Ovary (tissue), 9 donors: ENCODE measurements around the gene SMAP1. TPM values are rescaled to one million over a fixed set of nuclear protein-coding genes. Genes with fewer than 3 reads are reported as not detected.

Experiments
- DNase-seq, 5 donors: peaks; one replicate each; pipeline ENCODE4 v3.0.0-alpha.2; 2019 to 2020
- H3K27ac ChIP-seq, 2 donors: fragments of 200-600 bp; one replicate each; pipeline versions ENCODE4 v1.5.1 to v1.8.0; 2019 to 2022
- H3K27me3 ChIP-seq: fragments of 200-600 bp; one replicate; pipeline ENCODE4 v1.8.0; 2022
- H3K36me3 ChIP-seq: fragments of 200-600 bp; sonication (generic); one replicate; pipeline ENCODE4 v1.5.1; 2019
- H3K4me1 ChIP-seq: one replicate; pipeline ENCODE4 v1.8.1; 2013; ENCODE audit warnings: mild to moderate bottlenecking, moderate library complexity; ENCODE audit not compliant: insufficient read depth
- H3K4me3 ChIP-seq: fragments of 200-600 bp; sonication (generic); one replicate; pipeline ENCODE4 v1.5.1; 2017
- H3K9me3 ChIP-seq, 2 donors: fragments of 200-600 bp in 1 of 2; sonication (generic) in 1 of 2; one replicate each; pipeline versions ENCODE4 v1.5.1 to v1.8.1; 2013 to 2019; ENCODE audit warnings: mild to moderate bottlenecking in 1 of 2, moderate library complexity in 1 of 2
- CTCF ChIP-seq, 3 donors: fragments of 450-650 bp in 2 of 3; fragments of 200-600 bp in 1 of 3; IDR thresholded peaks; one replicate each; pipeline versions ENCODE4 v1.5.1 to v1.8.0; 2016 to 2022; ENCODE audit warnings: antibody characterized with exemption in 3 of 3, mild to moderate bottlenecking in 1 of 3
- EP300 ChIP-seq: sonication (generic); formaldehyde crosslinking; IDR thresholded peaks from one replicate; pipeline ENCODE4 v1.6.1; 2017; ENCODE audit warnings: antibody characterized with exemption
- POLR2A ChIP-seq: fragments of 450-650 bp; IDR thresholded peaks from one replicate; pipeline ENCODE4 v1.6.1; 2017; ENCODE audit warnings: antibody characterized with exemption, mild to moderate bottlenecking, moderate library complexity
- WGBS, 3 donors: extraction: QIAGEN DNeasy Blood & Tissue Kit in 1 of 3; methylation state at CpG; one replicate each; pipeline versions ENCODE4 v1.1.5 to v1.1.7; 2013 to 2017; 5-methylcytosine and 5-hydroxymethylcytosine counted together
- intact Hi-C, 4 donors: fragments of 100-400 bp; cut with DNase I; formaldehyde crosslinking; loops; one replicate each; pipeline versions ENCODE4 v1.11.0 to v1.15.1; 2022 to 2023
- polyA plus RNA-seq, 2 donors: library from polyadenylated mRNA; stranded (reverse); fragments of 200-250 nt in 1 of 2; fragments of 350-450 nt in 1 of 2; fragmentation: Illumina TruSeq in 1 of 2; extraction: RNeasy Lipid Tissue Mini Kit (QIAGEN cat#74804) in 1 of 2; gene quantifications; one replicate each; pipeline ENCODE4 v1.2.3, GENCODE V29; 2013 to 2014
- total RNA-seq, 7 donors: library from RNA; depleted of rRNA in 2 of 7; stranded (reverse); fragments of >200 nt in 2 of 7; fragmentation: NEBNext Ultra II Directional in 3 of 7; extraction: Animal tissue kit (Norgen Biotek cat#: 25700) in 3 of 7; gene quantifications; one replicate each; pipeline versions ENCODE4 v1.1.0 to v1.2.4, GENCODE V29; 2016 to 2023
- donor health status: DM: no; HTN: no; CAD: no; lungs with moderate emphysema.
- donor health status: DM: no; HTN: no; CAD: no.
- donor health status: Bipolar disorder and iron deficiency.
- donor health status: DM: yes; HTN: yes; CAD: no.
- donor health status: DM: no; HTN: no; CAD: no.
- donor health status: DM: yes; HTN: yes; CAD: no.

SMAP1 gene
- total and polyA plus RNA-seq, 9 donors = 10.8 to 34.1 (median 18.6) TPM

- Histone ChIP-seq H3K4me1 (no peaks in the 10 kb centered on the region), H3K36me3 (no peaks in the 10 kb centered on the region), H3K4me3 (no peak overlapping the region), H3K27ac (no peak overlapping the region), H3K27me3 (no peaks in the 10 kb centered on the region), H3K9me3 (no peaks in the 10 kb centered on the region)
- intact Hi-C loops = loop anchor here in 1 of 4 donors (10.0 kb wide), 1 partner anchor 184 kb away; no protein-coding TSS in a partner anchor
- 78 to 88% (median 80%) methylated on average over 10 of the region's 10 CpGs for WGBS, 3 donors
- TF ChIP-seq EP300 (no peak), CTCF (IDR thresholded peaks at IDR 0.05) (no peak), POLR2A (no peak)
- DNase-seq = no peak
These were observed 33.5 kb downstream of the SMAP1 start for GRCh38 chr6:70700922-70701876.

- Histone ChIP-seq H3K27me3 (no peaks in the 10 kb centered on the region), H3K36me3 (no peaks in the 10 kb centered on the region), H3K9me3 (no peaks in the 10 kb centered on the region), H3K4me3 (no peak overlapping the region), H3K27ac (no peak overlapping the region), H3K4me1 (no peaks in the 10 kb centered on the region)
- intact Hi-C loops = loop anchor here in 3 of 4 donors (5.0 to 10.0 kb wide), 4 partner anchors 177 to 252 kb away; partner anchors contain the start of gene B3GAT2 (in 1 of the 3)
- WGBS, 3 donors = 89 to 93% (median 93%) methylated on average over 2 of the region's 2 CpGs
- TF ChIP-seq CTCF (IDR thresholded peaks at IDR 0.05) (no peak), POLR2A (no peak), EP300 (no peak)
- no peak for DNase-seq
These were observed 38.1 kb downstream of the SMAP1 start for GRCh38 chr6:70705772-70706171.

GRCh38 chr6:70706491-70707123 is 38.9 kb downstream of the SMAP1 start:
- Histone ChIP-seq H3K4me1 (no peaks in the 10 kb centered on the region), H3K27ac (no peak overlapping the region), H3K27me3 (no peaks in the 10 kb centered on the region), H3K4me3 (no peak overlapping the region), H3K36me3 (no peaks in the 10 kb centered on the region), H3K9me3 (no peaks in the 10 kb centered on the region)
- TF ChIP-seq POLR2A = no peak
- TF ChIP-seq CTCF (IDR thresholded peaks at IDR 0.05) = peak in 2 of 3 donors; percentile 29 to 42
- no peak for TF ChIP-seq EP300
- intact Hi-C loops = loop anchor here in 3 of 4 donors (5.0 to 10.0 kb wide), 4 partner anchors 176 to 251 kb away; partner anchors contain the start of gene B3GAT2 (in 1 of the 3)
- 0 to 2% (median 0%) methylated on average over 3 of the region's 3 CpGs for WGBS, 3 donors
- DNase-seq = no peak

- H3K27me3 ChIP-seq = no peaks in the 10 kb centered on the region
- TF ChIP-seq POLR2A = no peak
- no peak for TF ChIP-seq CTCF (IDR thresholded peaks at IDR 0.05)
- no peak for TF ChIP-seq EP300
- no peaks in the 10 kb centered on the region for H3K4me1 ChIP-seq
- H3K9me3 ChIP-seq = no peaks in the 10 kb centered on the region
- no peak for DNase-seq
- no peak overlapping the region for H3K27ac ChIP-seq
- intact Hi-C loops = loop anchor here in 3 of 4 donors (5.0 to 10.0 kb wide), 4 partner anchors 174 to 249 kb away; partner anchors contain the start of gene B3GAT2 (in 1 of the 3)
- whole genome bisulfite sequencing, 3 donors = 90 to 92% (median 90%) methylated on average over 2 of the region's 2 CpGs
- H3K4me3 ChIP-seq = no peak overlapping the region
- H3K36me3 ChIP-seq = no peaks in the 10 kb centered on the region
These were observed 40.2 kb downstream of the SMAP1 start for GRCh38 chr6:70707893-70708292.
